Left lung (tissue), 10 donors: ENCODE results near the gene ANKRD10. TPM values are rescaled to one million over a fixed set of nuclear protein-coding genes. Genes with fewer than 3 reads are reported as not detected.

Source experiments
- ATAC-seq: fragments of 200-7000 bp; cut with Tn5 transposase; one replicate; pipeline ENCODE4 v1.9.1; 2020; ENCODE audit warnings: moderate library complexity
- DNase-seq, 4 donors: peaks; one replicate each; pipeline ENCODE4 v3.0.0-alpha.2; 2013 to 2020
- H3K27ac ChIP-seq, 2 donors: fragments of 200-600 bp; sonication (generic) in 1 of 2; one replicate each; pipeline versions ENCODE4 v1.5.0 to v1.8.0; 2020 to 2021
- H3K27me3 ChIP-seq, 2 donors: fragments of 200-600 bp; sonication (generic) in 1 of 2; one replicate each; pipeline versions ENCODE4 v1.5.0 to v1.8.0; 2020 to 2021
- H3K36me3 ChIP-seq, 2 donors: fragments of 200-600 bp; sonication (generic) in 1 of 2; one replicate each; pipeline versions ENCODE4 v1.5.0 to v1.8.0; 2020 to 2021
- H3K4me1 ChIP-seq, 2 donors: fragments of 200-600 bp; one replicate each; pipeline ENCODE4 v1.8.0; 2021
- H3K4me3 ChIP-seq, 2 donors: fragments of 200-600 bp; sonication (generic) in 1 of 2; one replicate each; pipeline versions ENCODE4 v1.5.0 to v1.8.0; 2020 to 2021; ENCODE audit warnings: mild to moderate bottlenecking in 1 of 2
- H3K9me3 ChIP-seq, 2 donors: fragments of 200-600 bp; sonication (generic) in 1 of 2; one replicate each; pipeline versions ENCODE4 v1.5.0 to v1.8.0; 2020 to 2021
- intact Hi-C, 2 donors: fragments of 100-400 bp; cut with DNase I; formaldehyde crosslinking; loops; one replicate each; pipeline versions ENCODE4 v1.11.2 to v1.14.2; 2022
- polyA plus RNA-seq, 6 donors: library from polyadenylated mRNA; unstranded; fragments of 120-200 nt; gene quantifications; one replicate each; pipeline ENCODE4 v1.2.1, GENCODE V29; 2013; ENCODE audit not compliant: insufficient read length in 6 of 6
- total RNA-seq, 2 donors: library from RNA; stranded (reverse); fragmentation: NEBNext Ultra II Directional; extraction: Animal tissue kit (Norgen Biotek cat#: 25700); gene quantifications; one replicate each; pipeline ENCODE4 v1.2.1, GENCODE V29; 2021
- TF ChIP-seq, protein P1 (sequence below), 2 donors: fragments of 200-600 bp; sonication (generic) in 1 of 2; IDR thresholded peaks; one replicate each; pipeline versions ENCODE4 v1.5.0 to v1.8.0; 2021; ENCODE audit warnings: antibody characterized with exemption in 2 of 2
- donor health status: DM: no; HTN: yes; CAD: no.
- donor health status: DM: no; HTN: no; CAD: no.

ANKRD10 gene
- total and polyA plus RNA-seq, 8 donors: 101 to 489 (median 426) TPM

DNA sequence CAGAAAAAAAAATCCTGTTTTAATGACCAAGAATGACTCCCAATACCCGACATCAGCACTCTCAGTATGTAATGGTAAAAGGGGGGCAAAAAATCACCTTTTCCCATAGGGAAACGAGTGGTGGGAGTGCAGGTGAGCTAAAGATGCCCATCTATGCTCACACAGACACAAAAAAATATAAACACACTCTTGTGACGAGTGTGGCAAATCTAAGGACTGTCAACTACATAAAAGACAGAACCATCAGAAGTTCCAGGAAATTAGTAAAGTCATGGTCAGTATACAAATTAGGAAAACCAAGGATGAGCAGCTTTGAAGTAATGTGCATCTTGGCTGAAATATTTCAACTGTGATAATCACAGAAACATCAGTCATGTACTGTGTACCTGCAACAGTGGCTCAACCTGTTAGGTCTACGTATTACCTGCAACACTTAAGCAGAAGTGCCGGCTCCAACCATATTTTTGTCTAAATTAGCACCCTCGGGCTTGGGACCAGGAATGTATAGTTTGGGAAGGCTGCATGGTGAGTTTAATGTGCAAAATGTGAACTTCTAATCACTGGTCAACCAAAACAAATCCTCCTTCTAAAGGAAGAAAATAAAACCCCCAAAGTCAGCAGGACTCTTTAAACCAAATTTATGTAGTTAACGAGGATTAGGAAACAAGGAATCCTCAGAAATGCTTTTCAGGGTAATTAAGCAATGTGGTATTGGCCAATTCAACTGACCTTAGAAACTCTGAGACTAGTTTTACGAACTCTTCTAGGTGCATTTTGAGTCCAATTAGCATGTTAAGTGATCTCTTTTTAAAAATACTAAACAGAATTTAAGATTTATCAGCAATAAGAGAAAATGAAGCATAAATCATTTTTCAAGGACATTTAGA lies 24.3 kb downstream of the ANKRD10 start:
- intact Hi-C loops: no loop called here

DNA sequence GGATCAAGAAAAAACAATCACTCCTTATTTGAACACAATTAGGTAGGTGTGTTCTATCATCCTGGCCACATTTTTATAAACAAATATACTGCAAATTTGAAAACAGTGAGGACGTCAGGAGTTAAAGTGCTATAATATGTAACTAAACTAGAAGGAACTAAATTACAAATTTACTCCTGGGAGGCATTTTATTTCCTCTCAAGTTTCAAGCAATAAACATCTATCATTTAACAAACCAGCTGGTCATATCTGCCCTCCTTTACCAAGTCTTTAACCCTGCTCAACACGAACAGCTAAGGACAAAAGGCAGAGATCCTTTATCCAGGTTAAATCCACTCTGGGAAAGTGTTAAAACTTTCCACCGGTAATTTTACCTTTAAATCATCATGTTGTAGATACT lies 26.5 kb downstream of the ANKRD10 start:
- H3K27ac ChIP-seq: no peak overlapping the region
- no peak for ATAC-seq
- H3K27me3 ChIP-seq: no peaks in the 10 kb centered on the region
- H3K4me1 ChIP-seq: no peaks in the 10 kb centered on the region
- H3K4me3 ChIP-seq: no peak overlapping the region
- no peak for DNase-seq
- TF ChIP-seq, protein P1, sequence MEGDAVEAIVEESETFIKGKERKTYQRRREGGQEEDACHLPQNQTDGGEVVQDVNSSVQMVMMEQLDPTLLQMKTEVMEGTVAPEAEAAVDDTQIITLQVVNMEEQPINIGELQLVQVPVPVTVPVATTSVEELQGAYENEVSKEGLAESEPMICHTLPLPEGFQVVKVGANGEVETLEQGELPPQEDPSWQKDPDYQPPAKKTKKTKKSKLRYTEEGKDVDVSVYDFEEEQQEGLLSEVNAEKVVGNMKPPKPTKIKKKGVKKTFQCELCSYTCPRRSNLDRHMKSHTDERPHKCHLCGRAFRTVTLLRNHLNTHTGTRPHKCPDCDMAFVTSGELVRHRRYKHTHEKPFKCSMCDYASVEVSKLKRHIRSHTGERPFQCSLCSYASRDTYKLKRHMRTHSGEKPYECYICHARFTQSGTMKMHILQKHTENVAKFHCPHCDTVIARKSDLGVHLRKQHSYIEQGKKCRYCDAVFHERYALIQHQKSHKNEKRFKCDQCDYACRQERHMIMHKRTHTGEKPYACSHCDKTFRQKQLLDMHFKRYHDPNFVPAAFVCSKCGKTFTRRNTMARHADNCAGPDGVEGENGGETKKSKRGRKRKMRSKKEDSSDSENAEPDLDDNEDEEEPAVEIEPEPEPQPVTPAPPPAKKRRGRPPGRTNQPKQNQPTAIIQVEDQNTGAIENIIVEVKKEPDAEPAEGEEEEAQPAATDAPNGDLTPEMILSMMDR (IDR thresholded peaks at IDR 0.05): no peak
- intact Hi-C loops: no loop called here
- no peaks in the 10 kb centered on the region for H3K9me3 ChIP-seq
- peaks cover 0 to 18% of the 10 kb centered on the region in 2 donors for H3K36me3 ChIP-seq

More for the DNA sequence above, 24.3 kb downstream of the ANKRD10 start:
- peaks cover 0 to 30% of the 10 kb centered on the region in 2 donors for H3K36me3 ChIP-seq
- DNase-seq (no peak), ATAC-seq (no peak)
- no peaks in the 10 kb centered on the region for H3K27me3 ChIP-seq
- H3K4me1 ChIP-seq: no peaks in the 10 kb centered on the region
- H3K27ac ChIP-seq: no peak overlapping the region
- H3K4me3 ChIP-seq: no peak overlapping the region
- TF ChIP-seq, protein P1 (IDR thresholded peaks at IDR 0.05): no peak
- no peaks in the 10 kb centered on the region for H3K9me3 ChIP-seq

- H3K9me3 ChIP-seq: no peaks in the 10 kb centered on the region
- intact Hi-C loops: no loop called here
- no peaks in the 10 kb centered on the region for H3K27me3 ChIP-seq
- peaks cover 0 to 13% of the 10 kb centered on the region in 2 donors for H3K36me3 ChIP-seq
- H3K4me1 ChIP-seq: no peaks in the 10 kb centered on the region
- TF ChIP-seq, protein P1 (IDR thresholded peaks at IDR 0.05): no peak
- ATAC-seq (peak; percentile 18), DNase-seq (no peak)
- H3K27ac ChIP-seq: no peak overlapping the region
- H3K4me3 ChIP-seq: no peak overlapping the region
Measured at GRCh38 chr13:110887597-110888333, 27.1 kb downstream of the ANKRD10 start.

DNA sequence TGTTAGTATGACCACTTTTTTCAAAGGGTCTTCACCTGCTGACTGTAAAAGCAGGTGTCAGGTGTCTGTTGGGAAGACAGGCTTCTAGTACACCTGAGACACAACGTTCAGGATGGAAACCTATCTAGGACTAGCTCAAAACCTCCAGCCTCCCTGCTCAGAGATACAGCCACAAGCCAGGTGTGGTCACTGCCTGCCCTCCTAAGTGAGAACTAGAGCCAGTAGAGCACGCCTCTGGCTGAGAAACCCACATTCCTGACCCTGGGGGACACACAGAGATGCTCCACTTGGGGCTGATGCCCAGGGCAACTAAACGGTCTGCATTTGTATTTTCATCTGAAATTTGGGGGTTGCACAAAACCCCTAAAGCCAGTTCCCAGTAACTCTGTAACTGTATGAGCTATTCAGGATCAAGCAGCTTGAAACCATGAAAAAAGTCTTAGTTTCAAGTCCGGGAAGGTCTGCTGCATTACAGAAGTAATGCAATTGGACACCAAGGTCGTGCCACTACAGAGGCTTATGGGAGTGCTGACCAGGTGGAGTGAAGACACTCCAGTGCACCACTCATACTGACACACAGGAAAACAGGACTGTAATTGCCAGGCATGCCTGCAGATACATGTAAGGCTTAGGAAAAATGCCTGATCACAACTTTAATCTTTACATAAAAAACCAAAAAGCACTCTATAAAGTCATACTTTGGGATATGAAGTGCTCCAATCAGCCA lies 27.8 kb downstream of the ANKRD10 start:
- ATAC-seq: no peak
- no peaks in the 10 kb centered on the region for H3K4me1 ChIP-seq
- peaks cover 0 to 10% of the 10 kb centered on the region in 2 donors for H3K36me3 ChIP-seq
- intact Hi-C loops: no loop called here
- no peaks in the 10 kb centered on the region for H3K27me3 ChIP-seq
- no peaks in the 10 kb centered on the region for H3K9me3 ChIP-seq
- DNase-seq: no peak
- H3K27ac ChIP-seq: no peak overlapping the region
- no peak overlapping the region for H3K4me3 ChIP-seq
- TF ChIP-seq, protein P1 (IDR thresholded peaks at IDR 0.05): no peak
